GM12872 (cell line): Measurements from ENCODE around the gene HDAC9.

Experiments used
- TF ChIP-seq, protein P1 (sequence below): IDR thresholded peaks from 3 replicates; pipeline ENCODE4 v1.5.1; 2011; ENCODE audit warnings: low read depth, mild to moderate bottlenecking, low read length, moderate library complexity; ENCODE audit not compliant: insufficient read depth

The HDAC9 gene

GRCh38 chr7:18504965-18505364, 9.4 kb downstream of the HDAC9 start:
- TF ChIP-seq, protein P1, sequence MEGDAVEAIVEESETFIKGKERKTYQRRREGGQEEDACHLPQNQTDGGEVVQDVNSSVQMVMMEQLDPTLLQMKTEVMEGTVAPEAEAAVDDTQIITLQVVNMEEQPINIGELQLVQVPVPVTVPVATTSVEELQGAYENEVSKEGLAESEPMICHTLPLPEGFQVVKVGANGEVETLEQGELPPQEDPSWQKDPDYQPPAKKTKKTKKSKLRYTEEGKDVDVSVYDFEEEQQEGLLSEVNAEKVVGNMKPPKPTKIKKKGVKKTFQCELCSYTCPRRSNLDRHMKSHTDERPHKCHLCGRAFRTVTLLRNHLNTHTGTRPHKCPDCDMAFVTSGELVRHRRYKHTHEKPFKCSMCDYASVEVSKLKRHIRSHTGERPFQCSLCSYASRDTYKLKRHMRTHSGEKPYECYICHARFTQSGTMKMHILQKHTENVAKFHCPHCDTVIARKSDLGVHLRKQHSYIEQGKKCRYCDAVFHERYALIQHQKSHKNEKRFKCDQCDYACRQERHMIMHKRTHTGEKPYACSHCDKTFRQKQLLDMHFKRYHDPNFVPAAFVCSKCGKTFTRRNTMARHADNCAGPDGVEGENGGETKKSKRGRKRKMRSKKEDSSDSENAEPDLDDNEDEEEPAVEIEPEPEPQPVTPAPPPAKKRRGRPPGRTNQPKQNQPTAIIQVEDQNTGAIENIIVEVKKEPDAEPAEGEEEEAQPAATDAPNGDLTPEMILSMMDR: no peak

- TF ChIP-seq, protein P1: no peak
Measured at GRCh38 chr7:18505870-18506460, 10.4 kb downstream of the HDAC9 start.

- TF ChIP-seq, protein P1: no peak
Measured at GRCh38 chr7:18508443-18509427, 13.2 kb downstream of the HDAC9 start.

DNA sequence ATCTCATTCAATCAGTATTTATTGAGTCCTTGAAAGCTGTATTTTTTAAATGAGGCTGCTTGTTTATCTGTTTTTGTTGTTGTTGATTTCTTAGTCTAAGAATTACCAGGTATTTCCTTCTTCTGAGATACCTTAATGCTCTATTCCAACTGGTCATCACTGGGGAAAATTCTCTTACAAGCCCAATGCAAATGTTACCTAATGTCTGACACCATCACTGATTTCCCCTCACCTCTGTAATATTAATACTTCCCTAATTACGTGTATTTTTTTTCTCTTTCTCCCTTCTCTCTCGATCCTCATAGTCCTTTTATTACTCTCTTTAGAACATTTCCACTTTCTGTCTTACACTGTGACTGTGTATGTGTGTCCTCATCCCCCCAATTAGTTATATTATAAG, 13.9 kb downstream of the HDAC9 start:
- TF ChIP-seq, protein P1: no peak

DNA sequence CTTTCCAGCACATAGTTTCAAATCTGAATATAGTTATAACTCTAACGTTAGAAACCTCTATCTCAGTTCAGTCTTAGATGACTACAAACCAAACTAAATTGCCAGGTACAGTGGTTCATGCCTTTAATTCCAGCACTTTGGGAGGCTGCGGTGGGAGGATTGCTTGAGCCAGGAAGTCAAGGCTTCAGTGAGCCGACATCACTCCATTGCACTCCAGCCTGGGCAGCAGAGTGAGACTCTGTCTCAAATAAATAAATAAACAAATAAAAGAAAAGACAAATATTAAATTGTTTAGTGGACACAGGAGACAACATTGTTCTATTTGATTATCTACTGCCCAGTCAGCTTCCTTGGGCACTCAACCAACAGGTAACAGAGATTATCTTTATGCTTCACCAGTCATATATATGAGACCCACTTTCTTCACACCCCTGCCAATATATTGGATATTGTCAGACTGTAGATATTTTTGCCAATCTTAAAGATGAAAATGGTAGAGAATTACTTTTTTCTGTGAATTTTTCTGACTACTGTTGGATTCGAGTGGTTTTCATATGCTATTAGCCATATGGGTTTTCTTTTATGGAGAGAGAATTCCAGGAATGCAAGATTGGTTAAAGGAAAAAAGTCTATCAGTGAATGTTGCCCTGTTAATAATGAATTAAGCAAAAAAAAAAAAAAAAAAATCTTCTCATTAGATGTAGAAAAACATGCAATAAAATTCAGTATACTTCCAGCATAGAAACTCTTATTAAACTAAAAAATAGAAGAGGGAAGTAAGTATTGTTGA, 16.0 kb downstream of the HDAC9 start:
- TF ChIP-seq, protein P1: no peak

- TF ChIP-seq, protein P1: no peak
Measured at GRCh38 chr7:18513343-18513742, 17.8 kb downstream of the HDAC9 start.

GRCh38 chr7:18515067-18515466, 19.5 kb downstream of the HDAC9 start:
- TF ChIP-seq, protein P1: no peak
